H1 (cell line): ENCODE measurements around the gene ACHE. TPM values are rescaled to one million over a fixed set of nuclear protein-coding genes. Genes with fewer than 3 reads are reported as not detected.

Experiments used
- CTCF ChIA-PET: fragments of 300-600 bp; sonication (Branson Sonifier 250); formaldehyde crosslinking; loops from one replicate; lab custom pipeline; 2021; ENCODE audit not compliant: partially characterized antibody; lab: Charles Lee
- POLR2A ChIA-PET: fragments of 300-600 bp; sonication (Branson Sonifier 250); formaldehyde crosslinking; loops from one replicate; lab custom pipeline; 2021; ENCODE audit warnings: inconsistent platforms; ENCODE audit not compliant: partially characterized antibody; lab: Charles Lee
- DNase-seq, 2 experiments: peaks; one replicate each; pipeline versions ENCODE4 v3.0.0 to v3.0.0-alpha.2; 2010 to 2022; ENCODE audit warnings: low spot score in 2 of 2, low read depth in 1 of 2, mixed read lengths in 1 of 2
- FAIRE-seq: peaks from 2 replicates; lab custom pipeline; 2011; peaks lifted over from hg19 to GRCh38; lab: Jason Lieb, UNC
- H2AFZ ChIP-seq: 2 replicates; pipeline ENCODE4 v1.8.1; 2012; ENCODE audit warnings: low read length, inconsistent platforms
- H2AK5ac ChIP-seq: 2 replicates; pipeline ENCODE4 v1.6.1; 2013; ENCODE audit warnings: low read depth, low read length
- H2BK120ac ChIP-seq: replicated peaks from 2 replicates; pipeline ENCODE3; 2013; ENCODE audit warnings: low read depth, low read length, inconsistent platforms
- H2BK12ac ChIP-seq: 2 replicates; pipeline ENCODE4 v1.6.1; 2013; ENCODE audit warnings: low read depth, low read length
- H2BK15ac ChIP-seq: 2 replicates; pipeline ENCODE4 v1.6.1; 2013; ENCODE audit warnings: low read length
- H2BK20ac ChIP-seq: 2 replicates; pipeline ENCODE4 v1.6.1; 2013; ENCODE audit warnings: low read length
- H2BK5ac ChIP-seq: 2 replicates; pipeline ENCODE4 v1.6.1; 2013; ENCODE audit warnings: low read depth, low read length
- H3K14ac ChIP-seq: 2 replicates; pipeline ENCODE4 v1.6.1; 2013; ENCODE audit warnings: inconsistent platforms; ENCODE audit not compliant: insufficient read length
- H3K18ac ChIP-seq: 2 replicates; pipeline ENCODE4 v1.6.1; 2013; ENCODE audit warnings: low read length; ENCODE audit errors: extremely low read depth
- H3K23ac ChIP-seq: 2 replicates; pipeline ENCODE4 v1.6.1; 2013; ENCODE audit warnings: inconsistent platforms; ENCODE audit not compliant: insufficient read length
- H3K23me2 ChIP-seq: 2 replicates; pipeline ENCODE4 v1.6.1; 2013; ENCODE audit warnings: low read depth, low read length
- H3K27ac ChIP-seq: 2 replicates; pipeline ENCODE4 v1.6.1; 2011; ENCODE audit warnings: low read depth, low read length, inconsistent platforms
- H3K27me3 ChIP-seq, 4 experiments: replicated peaks in 1 of 4; 1 replicate in 1 of 4; 2 replicates in 3 of 4; pipeline versions ENCODE4 v1.6.1 to v1.8.1; 2011 to 2013; ENCODE audit warnings: low read length in 3 of 4, mild to moderate bottlenecking in 3 of 4, inconsistent platforms in 2 of 4, mixed read lengths in 2 of 4, moderate library complexity in 1 of 4; ENCODE audit not compliant: control insufficient read depth in 3 of 4, insufficient read depth in 3 of 4; ENCODE audit errors: extremely low read depth in 1 of 4
- H3K36me3 ChIP-seq, 4 experiments: 2 replicates each; pipeline versions ENCODE4 v1.6.1 to v1.8.1; 2011 to 2013; ENCODE audit warnings: mild to moderate bottlenecking in 4 of 4, low read length in 3 of 4, moderate library complexity in 2 of 4, control low read depth in 1 of 4, inconsistent platforms in 1 of 4; ENCODE audit not compliant: insufficient read depth in 4 of 4, control insufficient read depth in 2 of 4
- H3K4ac ChIP-seq: replicated peaks from 2 replicates; pipeline ENCODE3; 2013; ENCODE audit warnings: low read length, low read depth, mixed read lengths, inconsistent platforms; ENCODE audit not compliant: insufficient read length
- H3K4me1 ChIP-seq, 4 experiments: replicated peaks in 1 of 4; 1 replicate in 1 of 4; 2 replicates in 3 of 4; pipeline versions ENCODE4 v1.6.1 to v1.8.1; 2011 to 2013; ENCODE audit warnings: low read length in 3 of 4, inconsistent platforms in 2 of 4, mixed read lengths in 1 of 4; ENCODE audit not compliant: insufficient read depth in 4 of 4, control insufficient read depth in 3 of 4
- H3K4me2 ChIP-seq, 2 experiments: 2 replicates each; pipeline versions ENCODE4 v1.6.1 to v1.8.1; 2011 to 2013; ENCODE audit warnings: low read depth in 2 of 2, low read length in 2 of 2, control low read depth in 1 of 2, inconsistent platforms in 1 of 2, mild to moderate bottlenecking in 1 of 2; ENCODE audit not compliant: insufficient read depth in 1 of 2
- H3K4me3 ChIP-seq, 4 experiments: fragments of 200-600, 300-600 bp in 1 of 4; sonication (generic), shearing (Covaris generic), sonication (Bioruptor Twin) in 1 of 4; 2 replicates each; pipeline versions ENCODE4 v1.5.1 to v1.8.1; 2011 to 2016; ENCODE audit warnings: low read length in 4 of 4, low read depth in 3 of 4, control low read depth in 2 of 4, inconsistent platforms in 2 of 4, mild to moderate bottlenecking in 2 of 4, mixed read lengths in 1 of 4, moderate library complexity in 1 of 4; ENCODE audit not compliant: insufficient read depth in 2 of 4; ENCODE audit errors: extremely low read depth in 1 of 4
- H3K56ac ChIP-seq: replicated peaks from 2 replicates; pipeline ENCODE3; 2013; ENCODE audit warnings: low read depth, mild to moderate bottlenecking, mixed read lengths, low read length, inconsistent platforms; ENCODE audit not compliant: insufficient read length
- H3K79me1 ChIP-seq: 2 replicates; pipeline ENCODE4 v1.6.1; 2013; ENCODE audit warnings: low read depth, low read length, control low read depth
- H3K79me2 ChIP-seq, 2 experiments: 2 replicates each; pipeline versions ENCODE4 v1.6.1 to v1.8.1; 2012 to 2013; ENCODE audit warnings: low read length in 2 of 2, mild to moderate bottlenecking in 2 of 2, inconsistent platforms in 1 of 2; ENCODE audit not compliant: insufficient read depth in 2 of 2, control insufficient read depth in 1 of 2
- H3K9ac ChIP-seq, 4 experiments: replicated peaks in 1 of 4; 1 replicate in 1 of 4; 2 replicates in 3 of 4; pipeline versions ENCODE4 v1.6.1 to v1.8.1; 2011 to 2013; ENCODE audit warnings: low read depth in 3 of 4, low read length in 3 of 4, control low read depth in 2 of 4, mild to moderate bottlenecking in 2 of 4, moderate library complexity in 2 of 4, inconsistent platforms in 1 of 4; ENCODE audit errors: extremely low read depth in 1 of 4
- H3K9me3 ChIP-seq, 2 experiments: 2 replicates each; pipeline versions ENCODE4 v1.6.1 to v1.8.1; 2012 to 2013; ENCODE audit warnings: mild to moderate bottlenecking in 2 of 2, moderate library complexity in 2 of 2, control low read depth in 1 of 2, inconsistent platforms in 1 of 2, low read depth in 1 of 2, low read length in 1 of 2, mixed read lengths in 1 of 2; ENCODE audit not compliant: insufficient read depth in 2 of 2
- H4K20me1 ChIP-seq, 2 experiments: replicated peaks in 1 of 2; 2 replicates each; pipeline versions ENCODE3 to v1.8.1; 2011 to 2013; ENCODE audit warnings: inconsistent platforms in 2 of 2, low read length in 2 of 2, mild to moderate bottlenecking in 1 of 2; ENCODE audit not compliant: insufficient read depth in 2 of 2, control insufficient read depth in 1 of 2
- H4K5ac ChIP-seq: 2 replicates; pipeline ENCODE4 v1.6.1; 2013; ENCODE audit warnings: low read length, low read depth, mixed read lengths, inconsistent platforms; ENCODE audit not compliant: insufficient read length
- H4K8ac ChIP-seq: 2 replicates; pipeline ENCODE4 v1.8.0; 2013; ENCODE audit warnings: mild to moderate bottlenecking, moderate library complexity, low read length, inconsistent platforms; ENCODE audit not compliant: insufficient read depth; ENCODE audit errors: extremely low read depth
- H4K91ac ChIP-seq: replicated peaks from 2 replicates; pipeline ENCODE3; 2013; ENCODE audit warnings: low read length, mixed read lengths, inconsistent platforms; ENCODE audit not compliant: insufficient read length
- ATF2 ChIP-seq: IDR thresholded peaks from 2 replicates; pipeline ENCODE4 v1.6.1; 2012; ENCODE audit warnings: low read length, inconsistent platforms
- CTBP2 ChIP-seq: IDR thresholded peaks from 2 replicates; pipeline ENCODE4 v1.7.0; 2011; ENCODE audit warnings: borderline replicate concordance, mild to moderate bottlenecking, moderate library complexity, mixed read lengths, low read length; ENCODE audit not compliant: insufficient read depth, insufficient read length
- KDM4A ChIP-seq: IDR thresholded peaks from one replicate; pipeline ENCODE4 v1.7.1; 2012; ENCODE audit warnings: low read depth, mild to moderate bottlenecking, moderate library complexity, low read length, inconsistent platforms; ENCODE audit not compliant: severe bottlenecking
- SP1 ChIP-seq: IDR thresholded peaks from 2 replicates; pipeline ENCODE4 v1.6.1; 2011; ENCODE audit warnings: low read depth, low read length
- SP4 ChIP-seq: IDR thresholded peaks from 2 replicates; pipeline ENCODE4 v1.6.1; 2012; ENCODE audit warnings: low read length, inconsistent platforms
- YY1 ChIP-seq: IDR thresholded peaks from 2 replicates; pipeline ENCODE4 v1.6.1; 2011; ENCODE audit warnings: low read depth, mild to moderate bottlenecking, low read length
- WGBS, 2 experiments: shearing (Covaris generic) in 1 of 2; methylation state at CpG; one replicate each; pipeline versions ENCODE4 v1.1.6 to v1.1.7; 2013 to 2015; ENCODE audit warnings: low lambda C conversion rate in 2 of 2, mixed read lengths in 2 of 2, inconsistent platforms in 1 of 2, low coverage in 1 of 2, missing lambda C conversion rate in 1 of 2; ENCODE audit not compliant: insufficient replicate concordance in 2 of 2, insufficient coverage in 1 of 2, insufficient read length in 1 of 2; ENCODE audit errors: extremely low coverage in 1 of 2, missing lambda C conversion rate in 1 of 2; 5-methylcytosine and 5-hydroxymethylcytosine counted together
- polyA plus RNA-seq, 7 experiments: library from polyadenylated mRNA; depleted of rRNA in 3 of 7; stranded (reverse) in 5 of 7; unstranded in 2 of 7; fragments of >200 nt in 5 of 7; fragments of 200-250 nt in 2 of 7; gene quantifications; 1 replicate in 5 of 7; 2 replicates in 1 of 7; 4 replicates in 1 of 7; pipeline versions ENCODE4 v1.2.1 to v1.2.3, GENCODE V29; 2011 to 2013; ENCODE audit warnings: missing spikeins in 2 of 7, mixed read lengths in 2 of 7
- total RNA-seq: library from RNA; stranded (reverse); fragmentation: NEBNext Ultra II Directional; extraction: Animal tissue kit (Norgen Biotek cat#: 25700); gene quantifications from 2 replicates; pipeline ENCODE4 v1.2.1, GENCODE V29; 2021

Gene ACHE
- total and polyA plus RNA-seq, 2 of the 8 experiments (the other 6 are each of a cell fraction or from before 2014, with no cell fraction given): 1.4 to 4.3 TPM

DNA sequence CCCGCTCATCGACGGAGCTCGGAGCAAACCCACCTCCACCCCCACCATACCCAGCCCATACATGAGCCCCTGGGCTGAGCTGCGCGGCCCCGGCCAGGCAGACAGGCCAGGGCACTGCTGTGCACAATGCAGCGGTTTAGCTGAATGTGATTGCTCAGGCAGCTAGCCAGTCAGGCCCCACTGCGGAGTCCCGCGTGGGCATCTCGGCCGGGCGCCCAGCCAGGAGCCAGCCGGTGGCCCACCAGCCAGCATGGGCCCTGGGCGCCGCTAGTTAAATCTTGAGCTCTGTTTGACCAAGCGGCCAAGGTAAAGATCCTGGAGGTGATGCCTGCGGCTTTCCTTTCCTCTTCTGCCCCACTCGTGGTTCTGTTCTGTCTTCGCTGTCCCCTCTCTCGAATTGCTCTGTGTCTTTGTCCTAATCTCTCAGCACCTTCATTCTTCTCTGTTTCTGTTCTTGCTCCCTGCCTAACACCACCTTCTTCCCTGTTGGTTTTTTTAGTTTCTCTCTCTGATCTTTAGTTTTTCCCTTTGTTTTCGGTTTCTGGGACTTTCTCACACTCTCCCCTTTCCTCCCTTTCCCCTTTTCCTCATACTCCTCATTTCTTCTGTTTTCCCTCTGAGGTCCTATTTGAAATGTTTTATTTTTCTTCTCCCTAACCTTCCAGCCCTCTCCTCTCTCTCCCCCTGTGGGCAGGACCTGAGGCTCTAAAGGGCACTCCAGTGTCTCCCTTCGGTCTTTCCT lies 12.7 kb downstream of the ACHE start:
- DNase-seq (no peak), FAIRE-seq (no peak)
- Histone ChIP-seq H3K23ac (no peak overlapping the region), H2BK12ac (no peak overlapping the region), H4K91ac (no peak overlapping the region), H3K56ac (no peak overlapping the region), H3K4me1 (peaks cover 0 to 12% (median under 1%) of the 10 kb centered on the region in 4 experiments; a peak in 4 of 7 replicates), H3K79me2 (peaks cover 9 to 61% of the 10 kb centered on the region in 2 experiments; a peak in 3 of 4 replicates), H3K27ac (no peak overlapping the region), H2AFZ (no peak overlapping the region), H2BK15ac (no peak overlapping the region), H3K4ac (no peak overlapping the region), H2BK5ac (no peak overlapping the region), H3K4me3 (no peak overlapping the region), H4K5ac (no peak overlapping the region), H3K18ac (no peak overlapping the region), H4K8ac (no peak overlapping the region; the same call in 1 of the 2 replicates), H3K27me3 (no peaks in the 10 kb centered on the region; a peak in 1 of 7 replicates), H3K36me3 (peaks cover 53 to 81% (median 66%) of the 10 kb centered on the region in 4 experiments), H2AK5ac (no peak overlapping the region), H4K20me1 (peaks cover 19 to 30% of the 10 kb centered on the region in 2 experiments), H3K79me1 (peaks cover 18% of the 10 kb centered on the region), H3K9ac (no peak overlapping the region), H3K9me3 (no peaks in the 10 kb centered on the region; a peak in 1 of 4 replicates), H3K23me2 (peaks cover 6% of the 10 kb centered on the region; the same call in 1 of the 2 replicates), H3K14ac (no peak overlapping the region), H2BK120ac (no peak overlapping the region), H3K4me2 (no peak overlapping the region), H2BK20ac (no peak overlapping the region)
- WGBS, 2 experiments: 93% methylated on average over 24 of the region's 24 CpGs; no CpG with 5 or more reads in 1 of the 2 experiments
- CTCF ChIA-PET: interaction anchor here (1.4 kb wide), 1 partner anchor 82 kb away, joined by 3 read pairs; no protein-coding TSS in a partner anchor
- POLR2A ChIA-PET: interaction anchor here (1.1 to 10.1 kb wide), 2 partner anchors 9 to 81 kb away, joined by 3 to 313 read pairs; partner anchors contain the start of genes SRRT and TRIP6
- TF ChIP-seq KDM4A: no peak
- TF ChIP-seq ATF2: no peak
- TF ChIP-seq SP1: no peak
- TF ChIP-seq CTBP2: no peak
- TF ChIP-seq SP4: no peak
- TF ChIP-seq YY1: no peak
